Suprapubic skin (tissue), 4 donors: ENCODE data around the gene ID1. TPM values are rescaled to one million over a fixed set of nuclear protein-coding genes. Genes with fewer than 3 reads are reported as not detected.

Experiments
- DNase-seq, 2 donors: peaks; one replicate each; pipeline ENCODE4 v3.0.0-alpha.2; 2019; ENCODE audit warnings: low spot score in 2 of 2
- H3K27ac ChIP-seq: fragments of 200-600 bp; sonication (generic); one replicate; pipeline ENCODE4 v1.5.1; 2019
- H3K27me3 ChIP-seq: fragments of 200-600 bp; sonication (generic); one replicate; pipeline ENCODE4 v1.5.1; 2019
- H3K36me3 ChIP-seq: fragments of 200-600 bp; sonication (generic); one replicate; pipeline ENCODE4 v1.5.1; 2019
- H3K4me1 ChIP-seq: fragments of 200-600 bp; sonication (generic); one replicate; pipeline ENCODE4 v1.5.1; 2019
- H3K4me3 ChIP-seq: fragments of 200-600 bp; sonication (generic); one replicate; pipeline ENCODE4 v1.5.1; 2019; ENCODE audit warnings: mild to moderate bottlenecking
- H3K9me3 ChIP-seq: fragments of 200-600 bp; sonication (generic); one replicate; pipeline ENCODE4 v1.5.1; 2019
- CTCF ChIP-seq, 2 donors: fragments of 200-600 bp in 1 of 2; fragments of 450-650 bp in 1 of 2; sonication (generic) in 1 of 2; IDR thresholded peaks; one replicate each; pipeline ENCODE4 v1.5.1; 2016 to 2019; ENCODE audit warnings: antibody characterized with exemption in 2 of 2, mild to moderate bottlenecking in 1 of 2, moderate library complexity in 1 of 2
- EP300 ChIP-seq: sonication (generic); formaldehyde crosslinking; IDR thresholded peaks from one replicate; pipeline ENCODE4 v1.6.1; 2017; ENCODE audit warnings: antibody characterized with exemption
- POLR2A ChIP-seq, 2 donors: fragments of 450-650 bp; IDR thresholded peaks; one replicate each; pipeline ENCODE4 v1.6.1; 2017; ENCODE audit warnings: antibody characterized with exemption in 2 of 2, mild to moderate bottlenecking in 2 of 2, moderate library complexity in 2 of 2
- POLR2AphosphoS5 ChIP-seq, 3 donors: sonication (generic); formaldehyde crosslinking; IDR thresholded peaks; one replicate each; pipeline ENCODE4 v1.6.1; 2017; ENCODE audit warnings: antibody characterized with exemption in 3 of 3
- WGBS: methylation state at CpG from one replicate; pipeline ENCODE4 v1.1.5; 2018; 5-methylcytosine and 5-hydroxymethylcytosine counted together
- total RNA-seq, 4 donors: library from RNA; depleted of rRNA; stranded (reverse); fragments of >200 nt; gene quantifications; one replicate each; pipeline ENCODE4 v1.1.0, GENCODE V29; 2016

ID1 gene
- total RNA-seq, 4 donors from 2014 or later = 335 to 766 (median 507) TPM

GRCh38 chr20:31581391-31581790 lies 23.7 kb upstream of the ID1 start:
- Histone ChIP-seq H3K27ac (no peak overlapping the region), H3K4me3 (no peak overlapping the region), H3K36me3 (no peaks in the 10 kb centered on the region), H3K9me3 (no peaks in the 10 kb centered on the region), H3K4me1 (no peaks in the 10 kb centered on the region), H3K27me3 (no peaks in the 10 kb centered on the region)
- 92% methylated on average over 11 of the region's 13 CpGs for WGBS
- TF ChIP-seq POLR2AphosphoS5 (IDR thresholded peaks at IDR 0.05) = no peak
- TF ChIP-seq CTCF (IDR thresholded peaks at IDR 0.05) = no peak
- no peak for TF ChIP-seq POLR2A (IDR thresholded peaks at IDR 0.05)
- no peak for TF ChIP-seq EP300
- no peak for DNase-seq

- TF ChIP-seq POLR2A (IDR thresholded peaks at IDR 0.05) = no peak
Measured at GRCh38 chr20:31587545-31588389, 17.3 kb upstream of the ID1 start.

GRCh38 chr20:31590717-31591225 lies 14.3 kb upstream of the ID1 start:
- WGBS = 83% methylated on average over 7 of the region's 7 CpGs
- Histone ChIP-seq H3K4me3 (no peak overlapping the region), H3K9me3 (no peaks in the 10 kb centered on the region), H3K27me3 (no peaks in the 10 kb centered on the region), H3K4me1 (peaks cover 49% of the 10 kb centered on the region), H3K36me3 (no peaks in the 10 kb centered on the region), H3K27ac (peak overlapping the region; percentile 34)
- TF ChIP-seq CTCF (IDR thresholded peaks at IDR 0.05) (no peak), EP300 (no peak), POLR2AphosphoS5 (IDR thresholded peaks at IDR 0.05) (no peak), POLR2A (IDR thresholded peaks at IDR 0.05) (no peak)
- DNase-seq = no peak

More at GRCh38 chr20:31587545-31588389, 17.3 kb upstream of the ID1 start:
- peak overlapping the region; percentile 52 for H3K4me3 ChIP-seq
- H3K4me1 ChIP-seq = peaks cover 27% of the 10 kb centered on the region
- H3K27ac ChIP-seq = peak overlapping the region; percentile 81
- no peaks in the 10 kb centered on the region for H3K27me3 ChIP-seq
- DNase-seq = no peak
- WGBS = 9% methylated on average over 18 of the region's 76 CpGs
- H3K36me3 ChIP-seq = no peaks in the 10 kb centered on the region
- H3K9me3 ChIP-seq = no peaks in the 10 kb centered on the region

GRCh38 chr20:31593221-31594001 lies 11.7 kb upstream of the ID1 start:
- H3K9me3 ChIP-seq = no peaks in the 10 kb centered on the region
- DNase-seq = peak in 1 of 2 donors; percentile 86
- no peak overlapping the region for H3K4me3 ChIP-seq
- H3K27me3 ChIP-seq = no peaks in the 10 kb centered on the region
- H3K27ac ChIP-seq = peak overlapping the region; percentile 57
- 57% methylated on average over 8 of the region's 11 CpGs for WGBS
- no peak for TF ChIP-seq CTCF (IDR thresholded peaks at IDR 0.05)
- no peak for TF ChIP-seq POLR2A (IDR thresholded peaks at IDR 0.05)
- TF ChIP-seq EP300 = no peak
- TF ChIP-seq POLR2AphosphoS5 (IDR thresholded peaks at IDR 0.05) = no peak
- no peaks in the 10 kb centered on the region for H3K36me3 ChIP-seq
- peaks cover 41% of the 10 kb centered on the region for H3K4me1 ChIP-seq

GRCh38 chr20:31594002-31594557 lies 11.0 kb upstream of the ID1 start:
- Histone ChIP-seq H3K4me3 (no peak overlapping the region), H3K4me1 (peaks cover 37% of the 10 kb centered on the region), H3K27ac (peak overlapping the region; percentile 57), H3K36me3 (no peaks in the 10 kb centered on the region), H3K9me3 (no peaks in the 10 kb centered on the region), H3K27me3 (no peaks in the 10 kb centered on the region)
- no peak for DNase-seq
- TF ChIP-seq POLR2A (IDR thresholded peaks at IDR 0.05) = no peak
- TF ChIP-seq EP300 = no peak
- TF ChIP-seq CTCF (IDR thresholded peaks at IDR 0.05) = no peak
- no peak for TF ChIP-seq POLR2AphosphoS5 (IDR thresholded peaks at IDR 0.05)
- WGBS = 66% methylated on average over 12 of the region's 13 CpGs
